SK-N-MC (cell line): ENCODE measurements around the gene GJA1.
"Not testable (repeated sequence)": the region's sequence is repeated elsewhere in the genome, so short reads cannot be mapped to it uniquely, and the experiment has no call there.

Source experiments
- EZH2 ChIP-seq: fragments of 200-600 bp; sonication (generic); IDR thresholded peaks from one replicate; pipeline ENCODE4 v1.6.1; 2017; ENCODE audit warnings: antibody characterized with exemption
- FOXP2 ChIP-seq: optimal IDR thresholded peaks from 2 replicates; pipeline ENCODE3; 2011; ENCODE audit warnings: mild to moderate bottlenecking, moderate library complexity; ENCODE audit not compliant: insufficient read depth; ENCODE audit errors: extremely low read length, control extremely low read depth
- POLR2AphosphoS5 ChIP-seq: IDR thresholded peaks from 2 replicates; pipeline ENCODE4 v1.6.1; 2012; ENCODE audit warnings: mild to moderate bottlenecking, low read depth, low read length, borderline replicate concordance

DNA sequence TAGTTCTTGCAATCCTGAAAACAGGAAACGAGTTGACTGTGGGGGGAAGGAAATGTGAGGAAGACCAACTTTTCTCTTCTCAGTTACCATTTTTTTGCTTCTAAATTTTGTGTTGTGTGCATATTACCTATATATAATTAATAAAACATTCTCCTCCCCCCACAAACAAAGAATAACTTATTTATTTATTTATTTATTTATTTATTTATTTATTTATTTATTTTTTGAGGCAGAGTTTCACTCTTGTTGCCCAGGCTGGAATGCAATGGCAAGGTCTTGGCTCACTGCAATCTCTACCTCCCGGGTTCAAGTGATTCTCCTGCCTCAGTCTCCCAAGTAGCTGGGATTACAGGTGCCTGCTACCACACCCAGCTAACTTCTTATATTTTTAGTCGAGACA is 48.9 kb upstream of the GJA1 start:
- TF ChIP-seq EZH2, POLR2AphosphoS5, FOXP2: not testable (repeated sequence)
